Measurements from ENCODE around the gene CFLAR. TPM values are rescaled to one million over a fixed set of nuclear protein-coding genes. Genes with fewer than 3 reads are reported as not detected.

Gene CFLAR
- total and polyA plus RNA-seq, 2 of the 13 experiments (the other 11 are each of a cell fraction or from before 2014, with no cell fraction given): 43.8 to 92.1 TPM

- TF ChIP-seq PBX3 (CRISPR knock-in tag; IDR thresholded peaks at IDR 0.05; ENCODE audit: borderline replicate concordance) (no peak), ZNF776 (CRISPR knock-in tag; IDR thresholded peaks at IDR 0.05) (peak; percentile 92), ZFP62 (CRISPR knock-in tag; IDR thresholded peaks at IDR 0.05) (no peak), GZF1 (CRISPR knock-in tag; IDR thresholded peaks at IDR 0.05) (no peak), JUND (CRISPR knock-in tag; IDR thresholded peaks at IDR 0.05) (peak; percentile 71; the same call in 1 of the 2 replicates), ATF3 (CRISPR knock-in tag; IDR thresholded peaks at IDR 0.05) (0 out of 2 replicates have a peak, but pooled peaks have one; percentile 17), SMC3 (IDR thresholded peaks at IDR 0.05; ENCODE audit: low read length) (no peak), RNF2 (conservative IDR thresholded peaks at IDR 0.05; ENCODE audit: low read depth) (no peak), TAF1 (CRISPR knock-in tag; IDR thresholded peaks at IDR 0.05) (peak; percentile 81), ZNF615 (CRISPR knock-in tag; IDR thresholded peaks at IDR 0.05; ENCODE audit: borderline replicate concordance) (no peak), HNF4A (CRISPR knock-in tag; IDR thresholded peaks at IDR 0.05) (peak; percentile 88), ATF2 (CRISPR knock-in tag; IDR thresholded peaks at IDR 0.05) (peak; percentile 66; the same call in 1 of the 2 replicates), ZNF446 (CRISPR knock-in tag; IDR thresholded peaks at IDR 0.05) (peak; percentile 70; the same call in 1 of the 2 replicates), SNAI1 (CRISPR knock-in tag; IDR thresholded peaks at IDR 0.05; ENCODE audit: borderline replicate concordance) (0 out of 2 replicates have a peak, but pooled peaks have one; percentile 70), ZFAT (CRISPR knock-in tag; conservative IDR thresholded peaks at IDR 0.05) (peak; percentile 52; the same call in 1 of the 2 replicates), HHEX (CRISPR knock-in tag; IDR thresholded peaks at IDR 0.05) (no peak), HOXA3 (CRISPR knock-in tag; IDR thresholded peaks at IDR 0.05) (peak; percentile 76), ZNF142 (CRISPR knock-in tag; IDR thresholded peaks at IDR 0.05) (peak; percentile 82; the same call in 1 of the 2 replicates), TP53 (CRISPR knock-in tag; conservative IDR thresholded peaks at IDR 0.05) (no peak), XBP1 (CRISPR knock-in tag; IDR thresholded peaks at IDR 0.05) (no peak), ZNF724P (CRISPR knock-in tag; IDR thresholded peaks at IDR 0.05; ENCODE audit: borderline replicate concordance) (no peak), ZKSCAN8 (CRISPR knock-in tag; IDR thresholded peaks at IDR 0.05; ENCODE audit: borderline replicate concordance) (peak; percentile 74; the same call in 1 of the 2 replicates)
Observed at GRCh38 chr2:201116115-201116958, at the start of gene CFLAR (continued).
